HG03039 (cell line): ENCODE data around the gene SLC28A2.
"Not testable (repeated sequence)": the region's sequence is repeated elsewhere in the genome, so short reads cannot be mapped to it uniquely, and the experiment has no call there.

Experiments
- ATAC-seq: cut with Tn5 transposase; IDR thresholded peaks from one replicate; pipeline ENCODE4 v1.9.1; 2021; ENCODE audit warnings: mild to moderate bottlenecking, moderate library complexity; ENCODE audit not compliant: unreplicated experiment

The SLC28A2 gene

DNA sequence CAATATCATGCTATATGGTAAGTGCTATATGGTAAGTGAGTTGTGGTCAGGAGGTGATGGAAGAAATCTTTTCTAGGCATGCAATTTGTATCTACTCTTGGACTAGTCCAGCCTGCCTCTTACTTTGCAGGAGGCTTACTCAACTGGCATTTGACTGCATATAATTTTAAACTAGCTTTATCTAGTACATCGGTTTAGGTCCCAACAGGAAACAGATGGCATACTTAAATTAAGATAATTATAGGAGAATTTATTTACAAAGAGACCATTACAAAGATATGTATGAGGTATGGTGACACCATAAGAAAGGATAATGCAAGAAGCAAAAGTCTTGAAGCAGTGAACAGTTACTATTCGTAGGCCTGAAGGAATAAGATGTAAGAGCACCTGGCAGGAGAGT lies 7.8 kb downstream of the SLC28A2 start:
- no peak for ATAC-seq

DNA sequence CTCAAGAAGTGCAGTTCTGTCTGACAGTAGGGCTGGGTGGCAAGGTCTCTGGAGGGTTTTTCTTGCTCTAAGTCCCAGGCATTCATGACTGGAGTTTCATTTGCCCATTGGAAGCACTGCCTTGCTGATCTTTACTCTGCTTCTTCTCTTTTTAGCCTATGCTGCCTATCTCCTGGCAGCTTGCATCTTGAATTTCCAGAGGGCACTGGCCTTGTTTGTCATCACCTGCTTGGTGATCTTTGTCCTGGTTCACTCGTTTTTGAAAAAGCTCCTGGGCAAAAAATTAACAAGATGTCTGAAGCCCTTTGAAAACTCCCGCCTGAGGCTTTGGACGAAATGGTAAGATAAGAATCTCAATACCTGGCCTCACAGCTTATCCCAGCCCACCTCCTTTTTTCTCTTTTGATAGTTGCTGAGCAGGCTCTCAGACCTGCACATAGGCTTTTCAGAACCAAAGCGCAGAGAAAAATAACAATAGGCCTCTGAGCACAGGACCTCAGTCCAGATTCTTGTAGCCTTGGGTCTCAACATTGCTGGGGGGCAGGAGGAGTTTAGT lies 10.9 kb downstream of the SLC28A2 start:
- no peak for ATAC-seq

DNA sequence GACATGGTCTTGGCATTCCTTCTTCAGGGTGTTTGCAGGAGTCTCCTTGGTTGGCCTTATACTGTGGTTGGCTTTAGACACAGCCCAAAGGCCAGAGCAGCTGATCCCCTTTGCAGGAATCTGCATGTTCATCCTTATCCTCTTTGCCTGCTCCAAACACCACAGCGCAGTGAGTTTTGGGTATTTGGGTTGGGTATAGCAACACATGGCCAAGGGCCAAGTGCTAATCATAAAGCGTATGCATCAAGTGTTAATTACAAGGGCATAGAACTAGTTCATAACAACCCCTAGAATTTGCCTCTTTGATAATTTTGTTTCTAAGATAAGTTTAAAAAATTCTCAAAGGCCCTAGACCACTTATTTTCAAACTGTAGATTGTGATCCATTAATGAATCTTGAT lies 11.8 kb downstream of the SLC28A2 start:
- ATAC-seq: no peak

DNA sequence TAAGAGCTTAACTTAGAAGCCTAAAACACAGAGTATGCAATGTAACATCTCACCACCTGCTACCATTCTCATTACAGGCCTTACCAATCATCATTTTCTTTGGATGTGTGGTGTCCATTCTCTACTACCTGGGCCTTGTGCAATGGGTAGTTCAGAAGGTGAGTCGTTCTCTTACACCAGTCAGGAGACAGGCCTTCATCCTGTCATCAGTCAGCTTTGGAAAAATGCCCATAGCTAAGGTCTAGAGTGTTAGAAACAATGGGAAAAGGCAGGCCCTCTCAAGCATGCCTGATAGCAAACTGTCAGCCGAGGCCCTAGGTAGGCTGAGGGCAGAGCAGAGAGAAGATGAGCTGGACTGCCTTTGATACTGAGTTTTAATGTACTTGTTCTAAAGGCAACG lies 13.5 kb downstream of the SLC28A2 start:
- ATAC-seq: no peak

DNA sequence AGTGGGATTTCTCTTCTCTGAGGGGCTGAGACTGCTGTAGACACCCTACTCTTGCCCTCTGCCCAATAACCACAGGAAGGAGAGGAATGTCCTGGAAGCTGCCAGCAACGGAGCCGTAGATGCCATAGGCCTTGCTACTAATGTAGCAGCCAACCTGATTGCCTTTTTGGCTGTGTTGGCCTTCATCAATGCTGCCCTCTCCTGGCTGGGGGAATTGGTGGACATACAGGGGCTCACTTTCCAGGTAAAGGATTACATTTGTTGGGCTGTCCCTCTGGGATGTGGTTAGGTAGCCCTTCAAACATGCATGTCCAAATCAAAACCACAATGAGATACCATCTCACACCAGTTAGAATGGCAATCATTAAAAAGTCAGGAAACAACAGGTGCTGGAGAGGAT lies 16.1 kb downstream of the SLC28A2 start:
- no peak for ATAC-seq

DNA sequence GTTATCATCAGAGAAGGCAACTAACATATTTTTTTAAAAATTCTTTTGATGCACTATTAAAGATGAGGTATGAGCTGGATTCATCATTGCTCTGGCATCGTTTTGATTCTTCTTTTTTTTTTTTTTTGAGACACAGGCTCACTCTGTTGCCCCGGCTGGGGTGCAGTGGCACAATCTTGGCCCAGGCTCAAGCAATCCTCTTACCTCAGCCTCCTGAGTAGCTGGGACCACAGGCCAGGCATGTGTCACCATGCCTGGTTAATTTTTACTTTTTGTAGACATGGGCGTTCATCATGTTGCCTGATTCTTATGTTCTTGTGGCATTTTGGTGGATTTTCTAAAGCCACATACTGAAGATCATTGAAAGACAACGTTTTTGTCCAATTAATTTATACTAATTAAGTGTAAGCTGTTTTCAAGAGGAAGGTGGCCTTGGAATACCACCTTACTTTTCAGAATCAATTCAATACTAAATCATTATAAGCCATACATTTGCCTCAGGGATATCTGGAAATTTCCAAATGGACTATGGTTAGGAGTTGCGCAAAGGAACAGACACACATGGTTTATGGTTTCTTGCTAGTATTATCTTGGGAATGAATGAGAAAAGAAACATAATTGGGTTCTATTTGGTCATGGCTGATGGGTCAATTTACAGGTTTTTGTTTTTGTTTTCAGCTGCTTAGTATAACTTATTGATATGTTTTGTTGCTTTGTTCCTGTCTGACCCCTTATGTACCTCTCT lies 22.8 kb downstream of the SLC28A2 start:
- no peak for ATAC-seq

DNA sequence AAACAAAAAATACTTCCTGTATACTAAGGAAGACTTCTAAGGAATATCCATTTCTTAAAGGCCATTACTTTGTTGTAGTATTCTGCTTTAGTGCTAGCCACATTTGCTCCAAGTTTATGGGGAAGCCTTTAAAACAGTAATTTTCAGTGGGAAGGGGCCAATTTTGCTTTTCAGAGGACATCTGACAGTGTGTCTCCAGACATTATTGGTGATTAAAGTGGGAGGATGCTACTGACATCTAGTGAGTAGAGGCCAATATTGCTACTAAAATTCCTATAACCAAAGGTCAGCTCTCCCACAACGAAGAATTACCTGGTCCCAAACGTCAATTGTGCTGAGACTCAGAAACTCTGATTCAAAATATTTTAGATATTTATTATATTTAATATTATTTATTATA lies 24.8 kb downstream of the SLC28A2 start:
- ATAC-seq: no peak

DNA sequence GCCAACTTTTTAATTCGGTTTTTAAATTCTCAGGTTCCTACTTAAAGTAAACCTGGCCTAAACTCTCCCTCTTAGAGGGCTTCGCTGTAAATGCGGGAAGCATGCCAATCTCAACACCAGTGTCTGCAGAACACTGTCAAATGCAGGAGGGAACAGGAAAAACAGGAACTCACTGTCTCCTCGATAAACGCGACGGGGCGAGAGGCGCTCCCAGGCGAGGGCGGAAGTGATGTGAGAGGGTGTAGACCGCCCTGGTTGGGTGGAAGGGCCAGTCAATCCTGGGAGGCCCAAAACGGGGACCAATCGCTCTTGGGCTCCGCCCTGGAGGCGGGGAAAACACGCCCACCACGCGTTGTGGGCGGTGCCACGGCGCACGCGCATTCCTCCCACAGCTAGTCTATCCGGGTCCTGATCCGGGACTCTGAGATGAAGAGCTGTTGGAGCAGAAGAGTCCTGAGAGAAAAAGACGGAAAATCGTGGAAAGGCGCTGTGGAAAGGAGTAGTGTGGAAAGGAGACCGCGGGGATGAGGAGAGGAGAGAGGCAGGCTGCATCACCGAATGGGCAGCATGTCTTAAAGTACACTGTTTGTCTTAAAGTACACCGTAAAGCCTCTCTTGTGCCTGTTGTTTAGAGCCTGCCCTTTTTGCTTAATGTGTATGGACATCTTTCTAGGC lies 27.1 kb downstream of the SLC28A2 start:
- peak; percentile 100 for ATAC-seq

DNA sequence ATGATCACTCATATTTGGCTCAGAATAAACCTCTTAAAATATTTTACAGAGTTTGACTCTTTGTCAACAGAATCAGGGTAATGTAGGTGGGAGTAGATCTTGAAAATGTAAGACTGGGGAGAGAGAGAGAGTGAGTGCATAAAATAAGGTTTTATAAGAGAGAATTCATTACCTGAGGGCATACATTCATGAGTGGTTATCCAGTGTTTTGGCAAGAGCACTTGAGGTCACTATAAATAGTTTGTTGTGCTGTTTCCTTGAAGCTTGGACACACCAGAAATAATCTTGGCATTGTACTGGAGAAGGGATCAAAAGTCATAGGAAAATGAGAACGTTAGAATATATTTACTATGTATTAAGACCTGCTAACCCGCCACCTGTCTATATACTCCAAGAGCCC lies 33.4 kb downstream of the SLC28A2 start:
- no peak for ATAC-seq

DNA sequence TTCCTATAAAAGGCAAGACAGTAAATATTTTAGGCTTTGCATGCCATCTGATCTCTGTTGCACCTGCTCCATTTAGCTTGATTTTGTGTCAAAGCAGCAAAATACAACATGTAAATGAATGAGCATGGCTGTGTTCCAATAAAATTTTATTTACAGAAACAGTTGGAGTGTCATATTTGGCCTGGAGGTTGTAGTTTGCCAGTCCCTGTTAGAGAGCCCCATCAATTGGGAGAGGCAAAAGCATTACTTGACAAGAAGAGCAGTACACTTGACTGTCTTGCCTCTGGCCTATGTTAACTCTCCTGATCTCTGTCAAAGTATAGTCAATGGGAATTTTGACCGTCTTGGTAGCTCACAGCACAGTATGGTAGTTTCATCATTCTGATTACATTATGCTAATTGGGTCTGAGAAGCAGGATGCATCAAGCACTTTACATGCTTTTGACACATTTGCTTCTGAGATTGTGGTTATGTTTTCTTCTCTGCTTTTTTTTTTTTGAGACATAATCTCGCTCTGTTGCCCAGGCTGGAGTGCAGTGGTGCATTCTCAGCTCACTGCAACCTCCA lies 35.4 kb downstream of the SLC28A2 start:
- ATAC-seq: no peak

DNA sequence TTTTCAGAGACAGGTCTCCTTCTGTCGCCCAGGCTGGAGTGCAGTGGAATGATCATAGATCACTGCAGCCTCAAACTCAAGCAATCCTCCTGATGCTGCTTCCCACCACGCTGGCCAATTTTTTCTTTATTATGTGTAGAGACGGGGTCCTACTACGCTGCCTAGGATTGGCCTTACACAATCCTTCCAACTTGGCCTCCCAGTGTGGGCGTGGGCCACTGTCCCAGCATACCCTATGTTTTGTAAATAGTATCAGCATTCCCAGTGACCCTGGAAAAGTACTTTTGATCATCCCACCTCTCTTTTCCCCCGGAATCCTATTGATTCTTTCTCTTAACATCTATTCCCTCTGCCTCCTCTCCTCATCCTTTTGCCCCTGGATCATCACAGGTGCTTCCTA lies 36.9 kb downstream of the SLC28A2 start:
- no peak for ATAC-seq

DNA sequence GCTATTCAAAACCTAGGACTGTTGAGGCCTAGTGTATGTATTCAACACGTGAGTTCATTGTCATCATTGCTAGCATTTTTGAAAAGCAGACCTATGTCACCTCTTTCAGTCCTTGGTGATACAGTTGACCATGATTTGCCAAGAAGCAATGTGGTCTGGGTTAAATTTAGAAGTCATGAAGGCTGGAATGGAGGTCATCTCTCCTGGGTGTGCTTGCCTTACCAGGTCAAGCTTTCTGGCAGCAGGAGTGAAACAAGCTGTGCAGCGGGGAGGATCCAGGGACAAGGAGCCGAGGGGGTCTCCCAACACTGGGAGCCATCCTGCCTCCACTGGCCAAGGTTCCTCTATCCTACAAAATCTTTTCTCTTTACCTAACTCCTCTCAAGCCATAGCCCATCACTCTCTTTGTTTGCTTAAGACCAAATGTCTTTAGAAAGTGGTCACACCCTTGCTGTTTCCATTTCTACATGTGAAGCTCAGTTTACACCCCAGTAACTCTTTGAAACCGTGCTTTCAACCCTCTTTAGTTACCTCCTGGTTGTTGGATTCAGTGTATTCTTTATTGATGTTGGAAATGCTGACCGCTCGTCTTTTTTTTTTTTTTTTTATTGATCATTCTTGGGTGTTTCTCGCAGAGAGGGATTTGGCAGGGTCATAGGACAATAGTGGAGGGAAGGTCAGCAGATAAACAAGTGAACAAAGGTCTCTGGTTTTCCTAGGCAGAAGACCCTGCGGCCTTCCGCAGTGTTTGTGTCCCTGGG lies 40.0 kb downstream of the SLC28A2 start:
- ATAC-seq: no peak

DNA sequence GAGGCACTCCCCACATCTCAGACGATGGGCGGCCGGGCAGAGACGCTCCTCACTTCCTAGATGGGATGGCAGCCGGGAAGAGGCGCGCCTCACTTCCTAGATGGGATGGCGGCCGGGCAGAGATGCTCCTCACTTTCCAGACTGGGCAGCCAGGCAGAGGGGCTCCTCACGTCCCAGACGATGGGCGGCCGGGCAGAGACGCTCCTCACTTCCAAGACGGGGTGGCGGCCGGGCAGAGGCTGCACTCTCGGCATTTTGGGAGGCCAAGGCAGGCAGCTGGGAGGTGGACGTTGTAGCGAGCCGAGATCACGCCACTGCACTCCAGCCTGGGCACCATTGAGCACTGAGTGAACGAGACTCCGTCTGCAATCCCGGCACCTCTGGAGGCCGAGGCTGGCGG lies 41.3 kb downstream of the SLC28A2 start:
- ATAC-seq: not testable (repeated sequence)

DNA sequence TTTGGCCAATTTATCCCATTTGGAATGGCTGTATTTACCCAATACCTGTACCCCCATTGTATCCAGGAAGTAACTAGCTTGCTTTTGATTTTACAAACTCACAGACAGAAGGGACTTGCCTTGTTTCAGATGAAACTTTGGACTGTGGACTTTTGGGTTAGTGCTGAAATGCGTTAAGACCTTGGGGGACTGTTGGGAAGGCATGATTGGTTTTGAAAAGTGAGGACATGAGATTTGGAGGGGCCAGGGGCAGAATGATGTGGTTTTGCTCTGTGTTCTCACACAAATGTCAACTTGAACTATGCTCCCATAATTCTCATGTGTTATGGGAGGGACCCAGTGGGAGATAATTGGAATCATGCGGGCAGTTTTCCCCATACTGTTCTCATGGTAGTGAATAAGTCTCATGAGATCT lies 46.9 kb downstream of the SLC28A2 start:
- not testable (repeated sequence) for ATAC-seq

DNA sequence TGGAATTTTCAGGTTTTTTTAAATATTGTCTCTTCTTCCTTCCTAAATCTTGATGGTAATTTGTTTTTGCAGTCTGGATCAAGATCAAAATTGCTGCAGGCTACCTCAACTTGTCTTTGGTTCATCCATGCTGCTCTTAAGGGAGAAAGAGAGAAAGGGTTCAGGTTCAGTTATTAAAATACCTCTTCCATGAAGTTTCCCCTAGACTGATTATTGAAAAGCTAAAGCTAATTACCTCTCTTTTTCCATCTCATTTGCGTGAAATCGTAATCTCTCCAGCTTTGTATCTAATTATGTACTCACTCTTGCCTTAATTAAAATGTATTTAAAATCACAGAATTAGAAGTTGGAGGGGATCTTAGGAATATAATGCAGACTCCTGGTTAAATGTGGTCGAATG lies 52.7 kb downstream of the SLC28A2 start:
- ATAC-seq: no peak

DNA sequence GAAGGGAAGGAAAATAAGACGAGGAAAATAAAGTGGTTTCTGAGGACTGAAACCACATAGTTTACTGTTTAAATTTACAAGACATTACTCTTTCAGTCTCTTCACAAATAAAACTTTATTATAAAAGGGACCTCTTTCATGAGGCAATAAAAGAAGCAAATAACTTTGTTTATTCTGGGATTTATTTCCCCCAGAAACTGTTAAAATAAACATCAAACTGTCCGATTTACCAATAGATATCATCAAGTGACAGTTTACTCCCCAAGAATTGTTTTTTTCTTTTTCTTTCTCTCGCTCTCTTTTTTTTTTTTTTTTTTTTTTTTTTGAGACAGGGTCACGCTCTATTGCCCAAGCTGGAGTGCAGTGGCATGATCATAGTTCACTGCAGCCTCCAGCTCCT lies 54.1 kb downstream of the SLC28A2 start:
- no peak for ATAC-seq

DNA sequence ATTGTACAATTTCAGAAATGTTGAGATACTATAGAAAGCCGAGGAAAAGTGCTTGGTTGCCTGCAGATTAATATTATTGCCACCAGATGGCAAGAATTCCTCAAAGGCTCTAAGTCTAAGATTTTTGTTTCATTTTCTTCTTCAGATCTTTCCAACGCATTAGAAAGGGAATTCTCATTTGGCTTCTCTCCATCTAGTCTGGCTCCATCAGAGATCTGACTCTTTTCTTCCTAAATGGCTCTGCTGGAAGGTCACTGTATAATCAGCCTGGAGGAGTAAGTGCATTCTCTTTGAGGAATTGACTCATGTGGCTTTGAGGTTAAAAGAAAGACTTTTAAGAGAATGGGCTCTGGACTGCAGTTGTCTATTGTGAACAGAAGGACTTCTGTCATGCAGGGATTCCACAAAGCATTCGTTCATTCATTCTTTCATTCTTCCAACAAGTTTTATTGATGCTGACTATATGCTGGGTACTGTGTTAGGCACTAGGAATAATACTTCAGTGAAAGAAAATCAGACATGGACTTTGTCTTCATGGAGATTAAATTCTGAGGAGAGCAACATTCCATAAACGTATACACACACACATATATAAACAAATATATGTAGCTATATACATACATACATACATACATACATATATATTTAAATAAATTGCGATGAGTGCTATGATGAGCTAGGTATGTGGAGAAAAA lies 55.3 kb downstream of the SLC28A2 start:
- no peak for ATAC-seq

DNA sequence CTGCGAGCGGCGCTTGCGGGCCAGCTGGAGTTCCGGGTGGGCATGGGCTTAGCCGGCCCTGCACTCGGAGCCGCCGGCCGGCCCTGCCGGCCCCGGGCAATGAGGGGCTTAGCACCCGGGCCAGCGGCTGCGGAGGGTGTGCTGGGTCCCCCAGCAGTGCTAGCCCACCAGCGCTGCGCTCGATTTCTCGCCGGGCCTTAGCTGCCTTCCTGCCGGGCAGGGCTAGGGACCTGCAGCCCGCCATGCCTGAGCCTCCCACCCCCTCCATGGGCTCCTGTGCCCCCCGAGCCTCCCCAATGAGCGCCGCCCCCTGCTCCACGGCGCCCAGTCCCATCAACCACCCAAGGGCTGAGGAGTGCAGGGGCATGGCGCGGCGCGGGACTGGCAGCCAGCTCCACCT lies 62.1 kb downstream of the SLC28A2 start:
- ATAC-seq: not testable (repeated sequence)

DNA sequence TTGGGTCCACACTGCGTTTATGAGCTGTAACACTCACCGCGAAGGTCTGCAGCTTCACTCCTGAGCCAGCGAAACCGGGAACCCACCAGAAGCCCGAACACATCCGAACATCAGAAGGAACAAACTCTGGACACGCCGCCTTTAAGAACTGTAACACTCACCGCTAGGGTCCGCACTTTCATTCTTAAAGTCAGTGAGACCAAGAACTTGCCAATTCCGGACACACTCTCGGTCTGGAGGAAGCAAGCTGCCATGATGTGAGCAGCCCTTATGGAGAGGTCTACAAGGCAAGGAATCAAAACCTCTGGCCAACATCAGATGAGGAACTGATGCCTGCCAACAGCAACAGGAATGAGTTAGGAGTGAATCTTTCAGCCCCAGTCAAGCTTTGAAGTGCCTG lies 62.9 kb downstream of the SLC28A2 start:
- ATAC-seq: no peak

DNA sequence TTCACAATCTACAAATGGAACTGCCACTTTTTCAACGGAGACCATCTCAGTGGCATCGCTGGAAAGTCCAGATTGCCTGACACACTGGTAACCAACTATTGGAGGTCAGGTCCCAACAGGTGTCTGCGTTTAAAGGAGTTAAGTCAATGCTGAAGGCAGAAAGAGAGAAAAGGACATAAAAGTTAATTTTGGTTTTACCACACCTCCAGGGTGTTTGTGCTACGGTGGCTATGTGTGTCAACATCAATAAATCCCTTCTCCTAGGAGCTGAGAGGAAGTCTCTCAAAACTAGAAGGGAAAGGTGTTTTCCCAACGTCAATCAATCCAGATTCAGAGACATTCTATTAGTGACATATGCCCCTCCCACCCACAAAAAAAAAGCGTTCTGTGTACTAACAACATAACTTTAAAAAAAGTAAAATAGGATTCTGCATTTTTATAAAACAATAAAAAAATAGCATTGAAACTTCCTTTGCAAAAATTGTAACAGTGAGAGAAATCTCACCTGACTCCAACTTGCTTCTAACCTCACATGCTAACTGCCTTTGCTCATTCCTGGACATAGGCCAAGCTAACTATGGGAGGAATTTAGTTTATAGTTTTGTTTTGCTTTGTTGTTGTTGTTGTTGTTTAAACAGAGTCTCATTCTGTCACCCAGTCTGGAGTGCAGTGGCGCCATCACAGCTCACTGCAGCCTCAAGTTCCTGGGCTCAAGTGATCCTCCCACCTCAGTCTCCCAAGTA lies 67.6 kb downstream of the SLC28A2 start:
- no peak for ATAC-seq
